ENCODE results near the gene HTRA3.

- TF ChIP-seq POLR2AphosphoS5 (IDR thresholded peaks at IDR 0.05; ENCODE audit: borderline replicate concordance, low read depth, low read length) (no peak), EZH2 (IDR thresholded peaks at IDR 0.05) (no peak), FOXP2 (optimal IDR thresholded peaks at IDR 0.05; ENCODE audit: control extremely low read depth, extremely low read length, insufficient read depth) (no peak)
Observed at GRCh38 chr4:8274066-8274652, 4.6 kb downstream of the HTRA3 start.
